WTC11 (cell line): ENCODE results near the gene DCX. TPM values are rescaled to one million over a fixed set of nuclear protein-coding genes. Genes with fewer than 3 reads are reported as not detected.

Experiments
- ATAC-seq: fragments of 200-7000 bp; cut with Tn5 transposase; 2 replicates; pipeline ENCODE4 v1.10.0; 2021; ENCODE audit warnings: mild to moderate bottlenecking, moderate library complexity
- CTCF ChIA-PET: fragments of 300-600 bp; sonication (Branson Sonifier 250); formaldehyde crosslinking; loops from one replicate; lab custom pipeline; 2021; ENCODE audit warnings: antibody characterized with exemption; lab: Charles Lee
- POLR2A ChIA-PET: fragments of 350-600 bp; sonication (Branson Sonifier 250); formaldehyde crosslinking; loops from one replicate; lab custom pipeline; 2021; ENCODE audit warnings: antibody characterized with exemption; lab: Charles Lee
- DNase-seq: peaks from one replicate; pipeline ENCODE4 v3.0.0; 2021; ENCODE audit warnings: low spot score
- H3K27ac Mint-ChIP-seq: 2 replicates; pipeline ENCODE4 v1.8.0; 2021; ENCODE audit warnings: mixed read lengths
- H3K27me3 Mint-ChIP-seq: 2 replicates; pipeline ENCODE4 v1.8.0; 2021; ENCODE audit warnings: low read depth, mild to moderate bottlenecking, moderate library complexity, mixed read lengths
- H3K36me3 Mint-ChIP-seq: 2 replicates; pipeline ENCODE4 v1.8.0; 2021; ENCODE audit warnings: mixed read lengths
- H3K4me1 Mint-ChIP-seq: 2 replicates; pipeline ENCODE4 v1.8.0; 2022; ENCODE audit warnings: mixed read lengths
- H3K4me3 Mint-ChIP-seq: 2 replicates; pipeline ENCODE4 v1.8.0; 2021; ENCODE audit warnings: mild to moderate bottlenecking, moderate library complexity, mixed read lengths
- H3K9me3 Mint-ChIP-seq: 2 replicates; pipeline ENCODE4 v1.8.0; 2021; ENCODE audit warnings: mixed read lengths
- ATF2 ChIP-seq: sonication (generic); formaldehyde crosslinking; IDR thresholded peaks from 2 replicates; pipeline ENCODE4 v1.8.1; 2022; ENCODE audit warnings: low read depth, missing genetic modification reagents, borderline replicate concordance
- CREB1 ChIP-seq: sonication (generic); formaldehyde crosslinking; IDR thresholded peaks from 2 replicates; pipeline ENCODE4 v1.8.0; 2023; ENCODE audit warnings: mild to moderate bottlenecking, missing genetic modification reagents
- E2F1 ChIP-seq: sonication (generic); formaldehyde crosslinking; IDR thresholded peaks from 2 replicates; pipeline ENCODE4 v1.8.0; 2022; ENCODE audit warnings: mild to moderate bottlenecking, missing genetic modification reagents
- ETV6 ChIP-seq: sonication (generic); formaldehyde crosslinking; IDR thresholded peaks from 2 replicates; pipeline ENCODE4 v1.8.1; 2022; ENCODE audit warnings: mild to moderate bottlenecking, missing genetic modification reagents
- FOXJ3 ChIP-seq: sonication (generic); formaldehyde crosslinking; IDR thresholded peaks from 2 replicates; pipeline ENCODE4 v1.9.0; 2021; ENCODE audit warnings: missing genetic modification reagents, mild to moderate bottlenecking, borderline replicate concordance
- FOXK1 ChIP-seq: sonication (generic); formaldehyde crosslinking; IDR thresholded peaks from 2 replicates; pipeline ENCODE4 v1.8.0; 2022; ENCODE audit warnings: mild to moderate bottlenecking, moderate library complexity, missing genetic modification reagents
- HMGA2 ChIP-seq: fragments of 250-450 bp; sonication (Bioruptor Pico); IDR thresholded peaks from 2 replicates; pipeline ENCODE4 v1.4.0; 2021; ENCODE audit warnings: mild to moderate bottlenecking, moderate library complexity
- HMGXB4 ChIP-seq: sonication (generic); formaldehyde crosslinking; IDR thresholded peaks from 2 replicates; pipeline ENCODE4 v1.8.1; 2023; ENCODE audit warnings: mild to moderate bottlenecking, moderate library complexity, missing genetic modification reagents
- MAX ChIP-seq: sonication (generic); formaldehyde crosslinking; IDR thresholded peaks from 2 replicates; pipeline ENCODE4 v1.8.0; 2022; ENCODE audit warnings: mild to moderate bottlenecking, missing genetic modification reagents
- MLX ChIP-seq: sonication (generic); formaldehyde crosslinking; IDR thresholded peaks from 2 replicates; pipeline ENCODE4 v1.8.1; 2023; ENCODE audit warnings: mild to moderate bottlenecking, missing genetic modification reagents, moderate library complexity
- MXD4 ChIP-seq: fragments of 250-450 bp; sonication (Bioruptor Pico); IDR thresholded peaks from 2 replicates; pipeline ENCODE4 v1.8.0; 2021; ENCODE audit warnings: mild to moderate bottlenecking, moderate library complexity, borderline replicate concordance
- OVOL2 ChIP-seq: fragments of 250-450 bp; sonication (Bioruptor Pico); IDR thresholded peaks from 2 replicates; pipeline ENCODE4 v1.9.0; 2021; ENCODE audit warnings: mild to moderate bottlenecking, borderline replicate concordance
- PRRX2 ChIP-seq: fragments of 250-450 bp; sonication (Bioruptor Pico); IDR thresholded peaks from 2 replicates; pipeline ENCODE4 v1.8.0; 2021; ENCODE audit warnings: mild to moderate bottlenecking
- RORB ChIP-seq: fragments of 250-450 bp; sonication (Bioruptor Pico); IDR thresholded peaks from 2 replicates; pipeline ENCODE4 v1.9.0; 2021; ENCODE audit warnings: mild to moderate bottlenecking
- SMAD4 ChIP-seq: sonication (generic); formaldehyde crosslinking; IDR thresholded peaks from 2 replicates; pipeline ENCODE4 v1.8.0; 2022; ENCODE audit warnings: mild to moderate bottlenecking, missing genetic modification reagents
- TEAD4 ChIP-seq: sonication (generic); formaldehyde crosslinking; IDR thresholded peaks from 2 replicates; pipeline ENCODE4 v1.8.0; 2022; ENCODE audit warnings: mild to moderate bottlenecking, missing genetic modification reagents
- ZNF121 ChIP-seq: sonication (generic); formaldehyde crosslinking; IDR thresholded peaks from 2 replicates; pipeline ENCODE4 v1.8.0; 2023; ENCODE audit warnings: missing genetic modification reagents
- ZNF138 ChIP-seq: sonication (generic); formaldehyde crosslinking; conservative IDR thresholded peaks from 2 replicates; pipeline ENCODE4 v1.8.1; 2022; ENCODE audit warnings: mild to moderate bottlenecking, moderate library complexity, missing genetic modification reagents
- ZNF263 ChIP-seq: sonication (generic); formaldehyde crosslinking; IDR thresholded peaks from 2 replicates; pipeline ENCODE4 v1.8.1; 2022; ENCODE audit warnings: low read depth, mild to moderate bottlenecking, moderate library complexity, missing genetic modification reagents
- ZNF317 ChIP-seq: sonication (generic); formaldehyde crosslinking; IDR thresholded peaks from 2 replicates; pipeline ENCODE4 v1.8.1; 2023; ENCODE audit warnings: low read depth, mild to moderate bottlenecking, moderate library complexity, missing genetic modification reagents, borderline replicate concordance
- total RNA-seq: library from RNA; stranded (reverse); gene quantifications from 3 replicates; pipeline ENCODE4 v1.2.3, GENCODE V29; 2021

The DCX gene
- total RNA-seq, 1 experiment from 2014 or later, result 2.1 TPM

- DNase-seq (no peak), ATAC-seq (no peak)
- no peak for TF ChIP-seq RORB
- no peaks in the 10 kb centered on the region for H3K9me3 Mint-ChIP-seq
- H3K27me3 Mint-ChIP-seq, result no peaks in the 10 kb centered on the region
- H3K27ac Mint-ChIP-seq, result no peak overlapping the region
- no peak overlapping the region for H3K4me3 Mint-ChIP-seq
- no peaks in the 10 kb centered on the region for H3K36me3 Mint-ChIP-seq
- CTCF ChIA-PET, result interaction anchor here (1.2 to 2.6 kb wide), 2 partner anchors 83 to 200 kb away, joined by 10 to 13 read pairs; no protein-coding TSS in a partner anchor
- POLR2A ChIA-PET, result interaction anchor here (0.6 kb wide), 1 partner anchor 276 kb away, joined by 3 read pairs; no protein-coding TSS in a partner anchor
- peaks cover 18% of the 10 kb centered on the region for H3K4me1 Mint-ChIP-seq
Measured at GRCh38 chrX:111443946-111444345, 32.0 kb upstream of the DCX start.

GRCh38 chrX:111442791-111443190 is 30.8 kb upstream of the DCX start:
- Mint-ChIP-seq H3K4me1 (peaks cover 16% of the 10 kb centered on the region), H3K27ac (no peak overlapping the region), H3K36me3 (no peaks in the 10 kb centered on the region), H3K4me3 (no peak overlapping the region), H3K27me3 (no peaks in the 10 kb centered on the region), H3K9me3 (no peaks in the 10 kb centered on the region)
- DNase-seq, result no peak
- CTCF ChIA-PET, result no interaction called here
- POLR2A ChIA-PET, result no interaction called here
- TF ChIP-seq ZNF263 (CRISPR knock-in tag) (no peak), ETV6 (CRISPR knock-in tag) (no peak), CREB1 (CRISPR knock-in tag) (no peak), OVOL2 (CRISPR knock-in tag) (no peak)
- ATAC-seq, result no peak

- no peak for DNase-seq
- H3K9me3 Mint-ChIP-seq, result 0 out of 2 replicates have a peak, but pooled peaks cover under 1% of the 10 kb centered on the region
Measured at GRCh38 chrX:111435469-111435868, 23.5 kb upstream of the DCX start.

More at GRCh38 chrX:111435469-111435868, 23.5 kb upstream of the DCX start:
- no peak for ATAC-seq
- H3K27ac Mint-ChIP-seq, result no peak overlapping the region
- no peaks in the 10 kb centered on the region for H3K36me3 Mint-ChIP-seq
- CTCF ChIA-PET, result interaction anchor here (1.9 kb wide), 1 partner anchor 10 kb away, joined by 9 read pairs; no protein-coding TSS in a partner anchor
- no peak overlapping the region for H3K4me3 Mint-ChIP-seq
- TF ChIP-seq SMAD4, result no peak
- no peak for TF ChIP-seq ATF2
- TF ChIP-seq MAX, result no peak
- TF ChIP-seq HMGXB4 (CRISPR knock-in tag), result no peak
- TF ChIP-seq E2F1 (CRISPR knock-in tag), result no peak
- TF ChIP-seq CREB1 (CRISPR knock-in tag), result no peak
- TF ChIP-seq ZNF317 (CRISPR knock-in tag), result no peak
- no peak for TF ChIP-seq TEAD4 (CRISPR knock-in tag)
- no peak for TF ChIP-seq ZNF121 (CRISPR knock-in tag)
- no peak for TF ChIP-seq MLX (CRISPR knock-in tag)
- TF ChIP-seq HMGA2 (CRISPR knock-in tag), result no peak
- no peak for TF ChIP-seq FOXK1
- no peak for TF ChIP-seq ZNF138 (CRISPR knock-in tag)
- no peak for TF ChIP-seq FOXJ3 (CRISPR knock-in tag)
- no peak for TF ChIP-seq MXD4 (CRISPR knock-in tag)
- TF ChIP-seq PRRX2 (CRISPR knock-in tag), result no peak
- TF ChIP-seq, all 79 proteins: peak for 0
- POLR2A ChIA-PET, result no interaction called here
- peaks cover 9% of the 10 kb centered on the region for H3K27me3 Mint-ChIP-seq
- peaks cover 4% of the 10 kb centered on the region for H3K4me1 Mint-ChIP-seq
